Endothelial cell of umbilical vein (primary cell): ENCODE data around the gene PTPN14. TPM values are rescaled to one million over a fixed set of nuclear protein-coding genes. Genes with fewer than 3 reads are reported as not detected.

Experiments
- BruUV-seq: library from RNA; stranded (reverse); fragments of 400-500 nt; replicated peaks from 2 replicates; lab custom pipeline; 2021; lab: Mats Ljungman, UMichigan
- CTCF ChIA-PET: fragments of 300-600, 350-600 bp; sonication (Branson Sonifier 250); formaldehyde crosslinking; loops from one replicate; lab custom pipeline; 2021; ENCODE audit warnings: antibody characterized with exemption, inconsistent platforms; lab: Charles Lee
- POLR2A ChIA-PET: fragments of 300-600, 350-600 bp; sonication (Branson Sonifier 250); formaldehyde crosslinking; loops from one replicate; lab custom pipeline; 2021; ENCODE audit warnings: antibody characterized with exemption, inconsistent platforms; lab: Charles Lee
- DNase-seq: peaks from one replicate; pipeline ENCODE4 v3.0.0-alpha.2; 2011; ENCODE audit warnings: low read depth, low spot score
- FAIRE-seq: peaks from 2 replicates; lab custom pipeline; 2011; peaks lifted over from hg19 to GRCh38; lab: Jason Lieb, UNC
- H2AFZ ChIP-seq: 2 replicates; pipeline ENCODE4 v1.6.0; 2012; ENCODE audit warnings: low read depth, low read length, control low read depth, inconsistent platforms
- H3K27ac ChIP-seq: 2 replicates; pipeline ENCODE4 v1.5.1; 2011; ENCODE audit warnings: low read depth, mild to moderate bottlenecking, control low read depth, low read length, moderate library complexity; ENCODE audit not compliant: insufficient read depth
- H3K27me3 ChIP-seq, 2 experiments: 2 replicates each; pipeline versions ENCODE4 v1.6.0 to v1.6.1; 2011; ENCODE audit warnings: low read length in 2 of 2, mixed read lengths in 1 of 2; ENCODE audit not compliant: control insufficient read depth in 2 of 2, insufficient read depth in 2 of 2
- H3K36me3 ChIP-seq, 2 experiments: 2 replicates in 1 of 2; 3 replicates in 1 of 2; pipeline ENCODE4 v1.5.1; 2011; ENCODE audit warnings: low read length in 2 of 2, mild to moderate bottlenecking in 1 of 2, moderate library complexity in 1 of 2; ENCODE audit not compliant: control insufficient read depth in 2 of 2, insufficient read depth in 2 of 2; ENCODE audit errors: extremely low read depth in 1 of 2
- H3K4me1 ChIP-seq: 3 replicates; pipeline ENCODE4 v1.5.1; 2011; ENCODE audit warnings: mild to moderate bottlenecking, low read length; ENCODE audit not compliant: control insufficient read depth, insufficient read depth; ENCODE audit errors: extremely low read depth
- H3K4me2 ChIP-seq: 2 replicates; pipeline ENCODE4 v1.6.1; 2011; ENCODE audit warnings: low read length, control low read depth, mixed read lengths; ENCODE audit not compliant: insufficient read depth
- H3K4me3 ChIP-seq, 3 experiments: fragments of 200-600 bp in 1 of 3; sonication (generic), shearing (Covaris generic) in 1 of 3; replicated peaks in 1 of 3; 2 replicates each; pipeline ENCODE4 v1.5.1; 2011 to 2016; ENCODE audit warnings: control low read depth in 3 of 3, low read length in 3 of 3, mild to moderate bottlenecking in 2 of 3, inconsistent platforms in 1 of 3, low read depth in 1 of 3, moderate library complexity in 1 of 3; ENCODE audit not compliant: insufficient read depth in 1 of 3
- H3K79me2 ChIP-seq: 2 replicates; pipeline ENCODE4 v1.6.0; 2012; ENCODE audit warnings: low read length, inconsistent platforms; ENCODE audit not compliant: control insufficient read depth, insufficient read depth
- H3K9ac ChIP-seq: replicated peaks from 2 replicates; pipeline ENCODE3; 2011; ENCODE audit warnings: low read length, control low read depth; ENCODE audit not compliant: insufficient read depth; ENCODE audit errors: extremely low read depth
- H3K9me1 ChIP-seq: replicated peaks from 3 replicates; pipeline ENCODE4 v1.6.0; 2011; ENCODE audit warnings: mild to moderate bottlenecking, low read length; ENCODE audit not compliant: control insufficient read depth, insufficient read depth; ENCODE audit errors: extremely low read depth
- H3K9me3 ChIP-seq: replicated peaks from 2 replicates; pipeline ENCODE4 v1.5.1; 2012; ENCODE audit warnings: low read length, inconsistent platforms; ENCODE audit not compliant: control insufficient read depth, insufficient read depth
- H4K20me1 ChIP-seq: replicated peaks from 2 replicates; pipeline ENCODE3; 2011; ENCODE audit warnings: mild to moderate bottlenecking, low read length; ENCODE audit not compliant: control insufficient read depth, insufficient read depth; ENCODE audit errors: extremely low read depth
- CTCF ChIP-seq, 2 donors: IDR thresholded peaks; 1 replicate in 1 of 2; 2 replicates in 1 of 2; pipeline ENCODE4 v1.5.1; 2011; ENCODE audit warnings: low read length in 2 of 2, mild to moderate bottlenecking in 2 of 2, moderate library complexity in 2 of 2, control low read depth in 1 of 2, inconsistent platforms in 1 of 2, low read depth in 1 of 2; ENCODE audit not compliant: insufficient read depth in 1 of 2; ENCODE audit errors: extremely low read depth in 1 of 2
- EZH2 ChIP-seq: IDR thresholded peaks from 2 replicates; pipeline ENCODE4 v1.6.1; 2012; ENCODE audit warnings: borderline replicate concordance, low read depth, mild to moderate bottlenecking, moderate library complexity, low read length, inconsistent platforms; ENCODE audit not compliant: severe bottlenecking
- FOS ChIP-seq: IDR thresholded peaks from 2 replicates; pipeline ENCODE4 v1.6.1; 2011; ENCODE audit warnings: mild to moderate bottlenecking, low read length, moderate library complexity, borderline replicate concordance; ENCODE audit not compliant: insufficient read depth
- GATA2 ChIP-seq: IDR thresholded peaks from 2 replicates; pipeline ENCODE4 v1.7.0; 2011; ENCODE audit warnings: low read depth, mild to moderate bottlenecking, moderate library complexity, mixed read lengths, low read length; ENCODE audit not compliant: insufficient read length, insufficient read depth
- JUN ChIP-seq: IDR thresholded peaks from 2 replicates; pipeline ENCODE4 v1.6.1; 2011; ENCODE audit warnings: borderline replicate concordance, low read depth; ENCODE audit not compliant: insufficient read length, insufficient read depth
- MAX ChIP-seq: IDR thresholded peaks from 2 replicates; pipeline ENCODE4 v1.6.1; 2011; ENCODE audit not compliant: insufficient read depth, insufficient read length
- MYC ChIP-seq: IDR thresholded peaks from one replicate; pipeline ENCODE4 v1.6.1; 2011; ENCODE audit warnings: mild to moderate bottlenecking, low read depth, low read length
- POLR2A ChIP-seq: IDR thresholded peaks from 2 replicates; pipeline ENCODE4 v1.6.1; 2012; ENCODE audit warnings: low read depth, mild to moderate bottlenecking, control low read depth, low read length
- POLR2AphosphoS5 ChIP-seq: IDR thresholded peaks from 2 replicates; pipeline ENCODE4 v1.6.1; 2012; ENCODE audit warnings: low read depth, mild to moderate bottlenecking, control low read depth, low read length, moderate library complexity; ENCODE audit not compliant: insufficient read depth
- dilution Hi-C: fragments of 300-500 bp; cut with MboI; formaldehyde crosslinking; loops from one replicate; pipeline ENCODE4 v1.15.0; 2019; ENCODE audit warnings: low sequenced_read_pairs; ENCODE audit not compliant: extremely low pct_ligation_motif_present
- intact Hi-C: fragments of 100-400 bp; cut with micrococcal nuclease; formaldehyde crosslinking; loops from one replicate; pipeline ENCODE4 v1.10.0; 2022
- polyA plus RNA-seq, 4 experiments: library from polyadenylated mRNA; depleted of rRNA in 3 of 4; stranded (reverse) in 3 of 4; unstranded in 1 of 4; fragments of >200 nt; gene quantifications; 2 replicates each; pipeline versions ENCODE4 v1.2.1 to v1.2.3, GENCODE V29; 2011 to 2012; ENCODE audit warnings: missing spikeins in 1 of 4
- total RNA-seq: library from RNA; stranded (reverse); gene quantifications from 2 replicates; pipeline ENCODE4 v1.2.3, GENCODE V29; 2021

PTPN14 gene
- total and polyA plus RNA-seq, 2 donors (not counting 3 experiments of a cell fraction or from before 2014, with no cell fraction given): 18.5 to 93.0 TPM

- BruUV-seq: no TSS peak
- ChIA-PET POLR2A (no interaction called here), CTCF (interaction anchor here (1.0 to 3.5 kb wide), 4 partner anchors 9 to 286 kb away, joined by 3 to 19 read pairs (median 11); no protein-coding TSS in a partner anchor)
- no peaks in the 10 kb centered on the region for H4K20me1 ChIP-seq
- H3K4me3 ChIP-seq: no peak overlapping the region
- intact Hi-C loops: no loop called here
- no peak overlapping the region for H2AFZ ChIP-seq
- no peaks in the 10 kb centered on the region for H3K27me3 ChIP-seq
- H3K9me3 ChIP-seq: no peaks in the 10 kb centered on the region
- FAIRE-seq: no peak
- DNase-seq: no peak
- peaks cover 0 to 3% of the 10 kb centered on the region in 2 experiments for H3K36me3 ChIP-seq
- H3K9ac ChIP-seq: no peak overlapping the region
- H3K27ac ChIP-seq: no peak overlapping the region
- no peak overlapping the region for H3K4me2 ChIP-seq
- no peaks in the 10 kb centered on the region for H3K9me1 ChIP-seq
- no peaks in the 10 kb centered on the region for H3K79me2 ChIP-seq
- H3K4me1 ChIP-seq: no peaks in the 10 kb centered on the region
- dilution Hi-C loops: loop anchor here (25.0 kb wide), 1 partner anchor 246 kb away; no protein-coding TSS in a partner anchor
- no peak for TF ChIP-seq MAX
- no peak for TF ChIP-seq POLR2AphosphoS5
- TF ChIP-seq EZH2: no peak
- TF ChIP-seq FOS: no peak
- TF ChIP-seq MYC: no peak
- no peak for TF ChIP-seq POLR2A
- no peak for TF ChIP-seq CTCF (IDR thresholded peaks at IDR 0.05; ENCODE audit: extremely low read depth in 1 of 2, insufficient read depth in 1 of 2, low read depth in 1 of 2, low read length in 2 of 2)
- no peak for TF ChIP-seq GATA2
- TF ChIP-seq JUN: no peak
These were observed 209.9 kb downstream of the PTPN14 start for GRCh38 chr1:214341459-214341858.
